Ovary (tissue), 9 donors: ENCODE results near the gene TPM3. TPM values are rescaled to one million over a fixed set of nuclear protein-coding genes. Genes with fewer than 3 reads are reported as not detected.
A peak's percentile ranks its signal among the peaks of the same experiment; 100 is the strongest.

Source experiments
- DNase-seq, 5 donors: peaks; one replicate each; pipeline ENCODE4 v3.0.0-alpha.2; 2019 to 2020
- H3K27ac ChIP-seq, 2 donors: fragments of 200-600 bp; one replicate each; pipeline versions ENCODE4 v1.5.1 to v1.8.0; 2019 to 2022
- H3K27me3 ChIP-seq: fragments of 200-600 bp; one replicate; pipeline ENCODE4 v1.8.0; 2022
- H3K36me3 ChIP-seq: fragments of 200-600 bp; sonication (generic); one replicate; pipeline ENCODE4 v1.5.1; 2019
- H3K4me1 ChIP-seq: one replicate; pipeline ENCODE4 v1.8.1; 2013; ENCODE audit warnings: mild to moderate bottlenecking, moderate library complexity; ENCODE audit not compliant: insufficient read depth
- H3K4me3 ChIP-seq: fragments of 200-600 bp; sonication (generic); one replicate; pipeline ENCODE4 v1.5.1; 2017
- H3K9me3 ChIP-seq, 2 donors: fragments of 200-600 bp in 1 of 2; sonication (generic) in 1 of 2; one replicate each; pipeline versions ENCODE4 v1.5.1 to v1.8.1; 2013 to 2019; ENCODE audit warnings: mild to moderate bottlenecking in 1 of 2, moderate library complexity in 1 of 2
- CTCF ChIP-seq, 3 donors: fragments of 450-650 bp in 2 of 3; fragments of 200-600 bp in 1 of 3; IDR thresholded peaks; one replicate each; pipeline versions ENCODE4 v1.5.1 to v1.8.0; 2016 to 2022; ENCODE audit warnings: antibody characterized with exemption in 3 of 3, mild to moderate bottlenecking in 1 of 3
- EP300 ChIP-seq: sonication (generic); formaldehyde crosslinking; IDR thresholded peaks from one replicate; pipeline ENCODE4 v1.6.1; 2017; ENCODE audit warnings: antibody characterized with exemption
- POLR2A ChIP-seq: fragments of 450-650 bp; IDR thresholded peaks from one replicate; pipeline ENCODE4 v1.6.1; 2017; ENCODE audit warnings: antibody characterized with exemption, mild to moderate bottlenecking, moderate library complexity
- WGBS, 3 donors: extraction: QIAGEN DNeasy Blood & Tissue Kit in 1 of 3; methylation state at CpG; one replicate each; pipeline versions ENCODE4 v1.1.5 to v1.1.7; 2013 to 2017; 5-methylcytosine and 5-hydroxymethylcytosine counted together
- intact Hi-C, 4 donors: fragments of 100-400 bp; cut with DNase I; formaldehyde crosslinking; loops; one replicate each; pipeline versions ENCODE4 v1.11.0 to v1.15.1; 2022 to 2023
- polyA plus RNA-seq, 2 donors: library from polyadenylated mRNA; stranded (reverse); fragments of 200-250 nt in 1 of 2; fragments of 350-450 nt in 1 of 2; fragmentation: Illumina TruSeq in 1 of 2; extraction: RNeasy Lipid Tissue Mini Kit (QIAGEN cat#74804) in 1 of 2; gene quantifications; one replicate each; pipeline ENCODE4 v1.2.3, GENCODE V29; 2013 to 2014
- total RNA-seq, 7 donors: library from RNA; depleted of rRNA in 2 of 7; stranded (reverse); fragments of >200 nt in 2 of 7; fragmentation: NEBNext Ultra II Directional in 3 of 7; extraction: Animal tissue kit (Norgen Biotek cat#: 25700) in 3 of 7; gene quantifications; one replicate each; pipeline versions ENCODE4 v1.1.0 to v1.2.4, GENCODE V29; 2016 to 2023
- donor health status: DM: no; HTN: no; CAD: no; lungs with moderate emphysema.
- donor health status: DM: no; HTN: no; CAD: no.
- donor health status: Bipolar disorder and iron deficiency.
- donor health status: DM: yes; HTN: yes; CAD: no.
- donor health status: DM: no; HTN: no; CAD: no.
- donor health status: DM: yes; HTN: yes; CAD: no.

TPM3 gene
- total and polyA plus RNA-seq, 9 donors, result 78.0 to 316 (median 120) TPM

DNA sequence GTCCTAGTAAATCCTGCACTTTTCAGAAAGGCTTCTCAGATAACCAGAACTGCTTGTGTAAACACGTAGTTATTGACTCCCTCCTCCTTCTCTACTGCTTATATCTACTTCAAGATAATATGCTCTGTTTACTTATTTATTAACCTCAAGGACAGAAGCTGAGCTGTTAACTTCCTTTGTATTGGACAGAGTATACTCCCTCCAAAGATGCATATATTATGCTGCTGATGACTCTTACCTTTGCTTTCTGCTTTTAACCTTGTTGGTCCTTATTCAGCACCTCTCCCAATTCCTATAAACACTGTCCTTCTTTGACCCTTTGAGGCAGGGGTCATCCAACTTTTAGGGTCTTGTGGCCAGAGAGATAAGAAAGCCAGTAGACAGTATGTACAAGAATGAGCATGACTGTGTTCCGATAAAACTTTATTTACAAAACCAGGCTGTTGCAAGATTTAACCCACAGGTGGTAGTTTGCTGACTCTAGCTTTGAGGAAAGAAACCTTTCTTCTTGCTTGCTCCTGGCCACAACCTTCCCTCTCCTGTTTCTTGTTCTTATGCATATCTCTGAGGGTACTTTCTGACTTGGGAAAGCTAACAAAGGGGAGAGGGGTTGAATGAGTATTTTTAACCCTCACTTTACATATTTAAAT, 4.9 kb downstream of the TPM3 start:
- Histone ChIP-seq H3K9me3 (no peaks in the 10 kb centered on the region), H3K36me3 (no peaks in the 10 kb centered on the region), H3K4me1 (peaks cover 2% of the 10 kb centered on the region), H3K27me3 (no peaks in the 10 kb centered on the region), H3K27ac (no peak overlapping the region), H3K4me3 (no peak overlapping the region)
- TF ChIP-seq EP300, result no peak
- no peak for TF ChIP-seq CTCF (IDR thresholded peaks at IDR 0.05)
- TF ChIP-seq POLR2A, result no peak
- intact Hi-C loops, result no loop called here
- 10 to 21% (median 14%) methylated on average over 2 of the region's 2 CpGs for WGBS, 3 donors
- no peak for DNase-seq

DNA sequence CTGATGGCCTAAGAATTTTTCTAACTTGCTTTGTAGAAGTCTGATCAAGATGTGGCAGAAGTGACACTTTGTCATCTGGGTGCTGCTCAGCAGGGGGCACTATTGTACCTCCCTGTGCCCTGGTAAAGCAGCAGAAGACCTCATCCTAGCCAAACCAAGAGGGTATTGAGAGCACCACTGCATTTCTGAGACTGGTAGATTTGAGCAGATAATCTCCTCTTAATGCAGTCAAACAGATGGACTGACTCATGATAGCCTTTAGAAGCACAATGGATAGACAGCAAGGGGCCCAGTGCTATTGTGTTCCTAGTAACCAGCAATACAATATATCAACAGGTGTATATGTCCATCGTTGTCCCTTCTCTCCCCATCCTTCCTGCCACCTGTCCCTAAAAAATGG, 5.7 kb downstream of the TPM3 start:
- Histone ChIP-seq H3K27ac (no peak overlapping the region), H3K4me3 (no peak overlapping the region), H3K9me3 (no peaks in the 10 kb centered on the region), H3K36me3 (no peaks in the 10 kb centered on the region), H3K27me3 (no peaks in the 10 kb centered on the region), H3K4me1 (peaks cover 4% of the 10 kb centered on the region)
- no peak for DNase-seq
- intact Hi-C loops, result no loop called here
- 33 to 50% (median 35%) methylated on average over 1 of the region's 1 CpG for WGBS, 3 donors
- TF ChIP-seq POLR2A (no peak), CTCF (IDR thresholded peaks at IDR 0.05) (no peak), EP300 (no peak)

DNA sequence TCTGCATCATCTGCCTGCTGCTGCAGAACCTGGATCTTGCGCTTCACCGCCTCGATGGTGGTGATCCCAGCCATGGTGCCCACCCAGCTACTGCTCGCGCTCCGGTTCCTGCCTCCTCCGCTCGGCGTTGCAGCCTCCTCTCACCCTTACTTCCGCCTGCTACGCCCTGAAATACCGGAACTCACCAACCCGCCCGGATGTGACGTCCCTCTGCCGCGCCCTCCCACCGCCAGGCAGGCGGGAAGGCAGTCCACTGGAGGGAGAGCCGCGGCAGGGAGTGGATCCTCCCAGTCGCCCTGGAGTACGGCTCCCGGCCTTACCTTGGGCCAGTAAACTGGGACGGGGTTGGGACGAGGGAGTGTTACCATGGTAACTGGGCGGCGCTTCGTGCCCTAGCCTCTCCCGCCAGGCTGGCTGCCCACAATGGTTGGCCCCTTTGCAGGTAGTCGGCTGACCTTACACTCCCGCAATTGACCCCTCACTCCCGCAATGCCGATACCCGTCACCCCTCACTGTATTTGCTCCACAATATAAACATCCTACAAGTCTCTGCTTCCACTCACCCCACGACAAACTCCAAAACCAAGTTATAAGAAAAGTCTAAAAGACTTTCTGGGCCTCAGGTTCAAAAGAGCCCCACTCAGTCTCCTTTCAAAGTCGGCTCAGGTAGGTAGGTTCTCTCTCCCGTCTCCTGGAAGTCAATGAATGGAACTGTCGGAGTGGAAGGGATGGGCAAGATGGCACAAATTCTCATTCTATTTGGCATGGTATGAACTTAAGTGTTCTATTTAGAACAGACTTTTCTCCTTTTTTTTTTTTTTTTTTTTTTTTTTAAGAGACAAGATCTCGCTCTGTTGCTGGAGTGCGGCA, 8.6 kb downstream of the TPM3 start:
- intact Hi-C loops, result no loop called here
- Histone ChIP-seq H3K27me3 (no peaks in the 10 kb centered on the region), H3K36me3 (no peaks in the 10 kb centered on the region), H3K4me1 (peaks cover 16% of the 10 kb centered on the region), H3K9me3 (no peaks in the 10 kb centered on the region), H3K4me3 (peak overlapping the region; percentile 61), H3K27ac (peak overlapping the region in 1 of 2 donors; percentile 87)
- 5 to 6% (median 6%) methylated on average over 35 to 41 of the region's 41 CpGs for WGBS, 3 donors
- TF ChIP-seq CTCF (IDR thresholded peaks at IDR 0.05), result peak in 2 of 3 donors; percentile 37 to 56
- TF ChIP-seq POLR2A, result peak; percentile 98
- TF ChIP-seq EP300, result peak; percentile 24
- DNase-seq, result peak; percentile 94 to 96 (median 95)

GRCh38 chr1:154182344-154183045, 9.4 kb downstream of the TPM3 start:
- Histone ChIP-seq H3K4me3 (peak overlapping the region; percentile 61), H3K36me3 (no peaks in the 10 kb centered on the region), H3K27me3 (no peaks in the 10 kb centered on the region), H3K9me3 (no peaks in the 10 kb centered on the region), H3K4me1 (peaks cover 16% of the 10 kb centered on the region), H3K27ac (peak overlapping the region in 1 of 2 donors; percentile 87)
- 0% methylated on average over 35 of the region's 35 CpGs for WGBS, 3 donors
- DNase-seq, result peak; percentile 46 to 73 (median 54)
- intact Hi-C loops, result no loop called here
- no peak for TF ChIP-seq POLR2A
- TF ChIP-seq CTCF (IDR thresholded peaks at IDR 0.05), result no peak
- TF ChIP-seq EP300, result no peak
